ENCODE results near the gene FBXL13.

FBXL13 gene

DNA sequence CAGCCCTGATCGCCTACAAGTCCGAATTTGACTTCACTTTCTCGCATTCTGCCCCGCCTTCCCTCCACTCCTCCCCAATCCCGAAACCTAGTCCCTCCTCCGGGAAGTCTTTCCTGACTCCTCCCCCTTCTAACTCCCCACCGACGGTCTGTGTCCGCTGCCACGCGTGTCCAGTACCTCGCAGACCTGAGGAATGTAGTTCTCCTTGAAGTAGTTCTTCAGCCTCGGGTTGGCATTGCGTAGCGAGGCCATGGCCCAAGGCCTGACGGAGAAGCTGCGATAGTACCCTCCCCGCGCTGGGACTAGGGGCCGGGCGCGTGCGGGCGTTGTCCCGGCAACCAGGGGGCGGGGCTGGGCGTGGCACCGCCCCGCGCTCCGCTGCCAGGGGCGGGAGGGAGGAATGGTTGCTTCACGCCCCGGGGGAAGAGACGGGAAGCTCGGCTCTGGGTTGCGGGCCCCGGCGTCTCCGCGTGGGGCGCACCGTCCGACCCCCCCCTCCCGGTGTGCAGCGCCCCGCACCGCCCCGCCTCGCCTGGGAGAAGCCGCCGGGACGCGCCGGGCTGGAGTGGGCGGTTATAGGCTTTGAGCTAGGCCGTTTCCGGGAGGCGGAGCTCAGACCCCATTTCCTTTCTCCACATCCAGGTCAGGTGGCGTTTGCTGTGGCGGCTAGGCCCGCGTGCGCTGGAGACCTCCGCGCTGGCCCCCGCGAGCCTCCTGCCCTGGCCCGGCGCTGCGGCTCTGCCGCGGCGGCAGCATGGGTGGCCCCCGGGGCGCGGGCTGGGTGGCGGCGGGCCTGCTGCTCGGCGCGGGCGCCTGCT lies at the start of gene FBXL13, which contains the start of gene ARMC10:
Gene FBXL13, minus strand, starts transcription at position 278 of the 818 bp plus-strand sequence.
Gene ARMC10, plus strand, starts transcription at position 622 of the 818 bp plus-strand sequence. Its CDS starts 133 bp downstream, at position 755.
- ChIA-PET POLR2A (ENCODE audit: low non-redundant PET) (interaction anchor here (0.5 kb wide), 1 partner anchor 73 kb away, joined by 4 read pairs; no protein-coding TSS in a partner anchor), CTCF (interaction anchor here (0.5 to 1.3 kb wide), 3 partner anchors 13 to 157 kb away, joined by 3 read pairs; no protein-coding TSS in a partner anchor)
- TF ChIP-seq, protein P1, sequence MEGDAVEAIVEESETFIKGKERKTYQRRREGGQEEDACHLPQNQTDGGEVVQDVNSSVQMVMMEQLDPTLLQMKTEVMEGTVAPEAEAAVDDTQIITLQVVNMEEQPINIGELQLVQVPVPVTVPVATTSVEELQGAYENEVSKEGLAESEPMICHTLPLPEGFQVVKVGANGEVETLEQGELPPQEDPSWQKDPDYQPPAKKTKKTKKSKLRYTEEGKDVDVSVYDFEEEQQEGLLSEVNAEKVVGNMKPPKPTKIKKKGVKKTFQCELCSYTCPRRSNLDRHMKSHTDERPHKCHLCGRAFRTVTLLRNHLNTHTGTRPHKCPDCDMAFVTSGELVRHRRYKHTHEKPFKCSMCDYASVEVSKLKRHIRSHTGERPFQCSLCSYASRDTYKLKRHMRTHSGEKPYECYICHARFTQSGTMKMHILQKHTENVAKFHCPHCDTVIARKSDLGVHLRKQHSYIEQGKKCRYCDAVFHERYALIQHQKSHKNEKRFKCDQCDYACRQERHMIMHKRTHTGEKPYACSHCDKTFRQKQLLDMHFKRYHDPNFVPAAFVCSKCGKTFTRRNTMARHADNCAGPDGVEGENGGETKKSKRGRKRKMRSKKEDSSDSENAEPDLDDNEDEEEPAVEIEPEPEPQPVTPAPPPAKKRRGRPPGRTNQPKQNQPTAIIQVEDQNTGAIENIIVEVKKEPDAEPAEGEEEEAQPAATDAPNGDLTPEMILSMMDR (conservative IDR thresholded peaks at IDR 0.05; ENCODE audit: low read depth), result peak; percentile 74
- peak within 1 kb of the TSS; percentile 96 for H3K27ac ChIP-seq
- peak; percentile 90 for DNase-seq (ENCODE audit: low spot score)

DNA sequence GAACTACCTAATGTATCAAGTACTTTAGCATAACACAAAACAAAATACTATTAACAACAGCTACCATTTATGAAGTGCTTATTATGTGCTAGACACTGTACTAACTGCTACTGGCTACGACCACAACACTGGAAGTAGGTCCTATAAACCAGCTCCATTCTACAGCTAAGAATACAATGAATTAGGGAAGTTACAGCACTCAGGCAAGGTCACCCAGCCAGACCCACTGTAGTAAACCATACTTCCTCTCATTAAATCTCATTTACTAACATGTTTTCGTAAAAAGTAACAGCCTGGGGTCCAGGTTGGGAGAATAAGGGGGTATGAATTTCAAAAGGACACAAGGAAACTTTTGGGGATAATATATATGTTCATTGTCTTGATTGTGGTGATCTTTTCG lies 48.9 kb upstream of the FBXL13 start:
- TF ChIP-seq, protein P1 (conservative IDR thresholded peaks at IDR 0.05; ENCODE audit: low read depth), result no peak
- no peak overlapping the region for H3K27ac ChIP-seq
- ChIA-PET CTCF (no interaction called here), POLR2A (ENCODE audit: low non-redundant PET) (no interaction called here)
- no peak for DNase-seq (ENCODE audit: low spot score)

DNA sequence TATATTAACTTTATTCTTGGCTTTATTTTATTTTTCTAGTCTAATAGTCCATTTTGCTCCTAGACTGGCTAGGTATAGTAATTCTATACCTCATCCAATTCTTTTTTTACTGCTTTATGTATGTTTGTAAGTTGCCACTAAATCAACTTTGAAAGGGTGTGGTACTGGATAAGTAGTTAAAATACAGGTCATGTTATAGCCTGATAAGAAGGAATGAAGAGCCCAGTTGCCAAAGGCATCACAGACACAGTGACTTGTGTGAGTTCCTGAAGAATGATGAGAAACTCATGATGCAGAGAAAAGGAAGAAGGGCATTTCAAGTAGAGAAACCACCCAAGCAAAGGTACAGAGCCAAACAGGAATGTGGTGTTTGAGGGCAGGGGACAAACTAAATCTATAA lies 47.0 kb upstream of the FBXL13 start:
- TF ChIP-seq, protein P1 (conservative IDR thresholded peaks at IDR 0.05; ENCODE audit: low read depth), result no peak
- CTCF ChIA-PET, result no interaction called here
- H3K27ac ChIP-seq, result no peak overlapping the region
- POLR2A ChIA-PET (ENCODE audit: low non-redundant PET), result no interaction called here
- no peak for DNase-seq (ENCODE audit: low spot score)

DNA sequence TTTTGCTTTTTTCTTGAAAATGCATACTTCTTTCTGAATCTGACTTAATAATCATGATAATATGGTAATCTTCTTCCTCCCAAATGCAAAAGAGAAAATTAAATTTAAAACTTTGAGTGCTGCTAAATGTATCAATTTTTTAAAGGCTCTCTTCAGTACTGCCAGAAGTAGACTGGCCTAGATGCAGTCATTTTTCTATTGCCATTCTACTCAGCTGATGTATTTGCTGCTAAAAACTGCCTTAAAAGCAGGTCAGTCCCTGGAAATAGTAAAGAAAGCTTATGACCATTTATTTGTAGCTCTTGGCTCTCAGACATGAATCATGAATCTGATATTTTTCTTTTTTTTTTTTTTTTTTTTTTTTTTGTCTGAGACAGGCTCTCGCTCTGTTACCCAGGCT lies 45.8 kb upstream of the FBXL13 start:
- no peak overlapping the region for H3K27ac ChIP-seq
- TF ChIP-seq, protein P1 (conservative IDR thresholded peaks at IDR 0.05; ENCODE audit: low read depth), result no peak
- POLR2A ChIA-PET (ENCODE audit: low non-redundant PET), result no interaction called here
- no peak for DNase-seq (ENCODE audit: low spot score)
- CTCF ChIA-PET, result interaction anchor here (1.1 kb wide), 1 partner anchor 23 kb away, joined by 3 read pairs; no protein-coding TSS in a partner anchor

DNA sequence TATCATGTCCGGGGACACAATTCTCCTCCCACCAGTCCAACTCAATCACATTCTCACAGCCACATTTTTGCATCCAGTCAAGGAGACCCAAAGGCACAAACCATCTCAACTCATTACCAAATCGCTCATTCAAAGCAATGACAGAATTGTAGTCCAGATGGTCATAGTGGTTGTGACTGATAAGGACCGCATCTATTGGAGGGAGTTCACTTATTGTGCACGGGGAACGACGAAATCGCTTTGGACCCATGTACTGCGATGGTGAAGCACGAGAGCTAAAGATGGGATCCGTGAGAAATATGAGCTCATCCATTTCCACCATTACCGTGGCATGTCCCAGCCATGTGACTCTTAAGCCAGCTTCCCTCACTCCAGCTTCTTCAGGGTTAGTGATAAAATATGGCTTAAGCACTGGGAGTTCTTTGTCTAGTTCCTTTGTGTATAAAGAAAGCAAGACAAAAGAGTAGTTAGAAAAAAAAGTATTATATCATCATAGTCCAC lies 45.2 kb upstream of the FBXL13 start:
- CTCF ChIA-PET, result interaction anchor here (1.1 kb wide), 1 partner anchor 22 kb away, joined by 3 read pairs; no protein-coding TSS in a partner anchor
- no peak for DNase-seq (ENCODE audit: low spot score)
- H3K27ac ChIP-seq, result no peak overlapping the region
- TF ChIP-seq, protein P1 (conservative IDR thresholded peaks at IDR 0.05; ENCODE audit: low read depth), result no peak
- POLR2A ChIA-PET (ENCODE audit: low non-redundant PET), result no interaction called here

DNA sequence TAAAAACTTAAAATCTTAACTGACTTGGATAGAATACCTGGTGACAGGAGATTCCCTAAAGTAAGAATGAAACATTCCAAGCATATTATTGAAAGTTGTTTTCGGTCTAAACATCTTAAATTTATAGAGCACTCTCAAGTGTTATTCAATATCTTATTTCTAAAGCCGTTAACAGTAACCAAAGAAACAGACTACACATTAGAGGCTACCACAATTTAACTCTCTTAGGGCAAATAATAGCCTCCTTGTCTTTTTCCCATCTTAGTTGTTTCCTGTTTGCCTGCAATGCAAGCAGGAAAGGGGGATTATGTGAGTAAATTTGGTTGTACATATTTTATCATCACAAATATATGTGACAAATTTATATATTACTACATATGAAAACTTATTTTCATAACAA lies 42.9 kb upstream of the FBXL13 start:
- DNase-seq (ENCODE audit: low spot score), result no peak
- CTCF ChIA-PET, result no interaction called here
- no peak overlapping the region for H3K27ac ChIP-seq
- TF ChIP-seq, protein P1 (conservative IDR thresholded peaks at IDR 0.05; ENCODE audit: low read depth), result no peak
- POLR2A ChIA-PET (ENCODE audit: low non-redundant PET), result no interaction called here

All from RWPE1 (cell line).